K562 (cell line): Measurements from ENCODE around the gene PLEKHG4B. TPM values are rescaled to one million over a fixed set of nuclear protein-coding genes. Genes with fewer than 3 reads are reported as not detected.
A peak's percentile ranks its signal among the peaks of the same experiment; 100 is the strongest.

Experiments used
- ATAC-seq: fragments of 200-7000 bp; cut with Tn5 transposase; 3 replicates; pipeline ENCODE4 v1.9.1; 2020; ENCODE audit warnings: moderate library complexity
- BruUV-seq: library from RNA; stranded (reverse); fragments of 400-500 nt; replicated peaks from 2 replicates; lab custom pipeline; 2021; lab: Mats Ljungman, UMichigan
- CTCF ChIA-PET: fragments of 300-600 bp; formaldehyde crosslinking; extraction: SDS; loops from one replicate; lab custom pipeline; 2021; ENCODE audit warnings: low intra/inter-chr PET ratio; lab: Yijun Ruan, JAX
- POLR2A ChIA-PET: fragments of 300-600, 350-650 bp; sonication (Branson Sonifier 250); formaldehyde crosslinking; extraction: SDS; loops from one replicate; lab custom pipeline; 2021; ENCODE audit warnings: antibody characterized with exemption, inconsistent platforms; lab: Yijun Ruan, JAX
- DNase-seq, 4 experiments: peaks; one replicate each; pipeline versions ENCODE4 v3.0.0 to v3.0.0-alpha.2; 2011 to 2018; ENCODE audit warnings: low spot score in 3 of 4, mixed read lengths in 3 of 4; ENCODE audit errors: extremely low read depth in 1 of 4
- FAIRE-seq: peaks from 2 replicates; lab custom pipeline; 2011; peaks lifted over from hg19 to GRCh38; lab: Jason Lieb, UNC
- H2AFZ ChIP-seq: 2 replicates; pipeline ENCODE4 v1.6.0; 2011; ENCODE audit warnings: low read depth, low read length, control low read depth, inconsistent platforms
- H3K27ac ChIP-seq: fragments of 200-600 bp; 3 replicates; pipeline ENCODE4 v1.8.0; 2011; ENCODE audit warnings: low read depth, mild to moderate bottlenecking, control low read depth, inconsistent platforms, low read length, moderate library complexity, mixed read lengths; ENCODE audit errors: extremely low read depth
- H3K27me3 ChIP-seq, 2 experiments: fragments of 300-600 bp in 1 of 2; 2 replicates in 1 of 2; 3 replicates in 1 of 2; pipeline versions ENCODE4 v1.6.0 to v1.8.0; 2011; ENCODE audit warnings: inconsistent platforms in 2 of 2, low read length in 2 of 2, mild to moderate bottlenecking in 1 of 2, mixed read lengths in 1 of 2, moderate library complexity in 1 of 2; ENCODE audit not compliant: control insufficient read depth in 2 of 2, insufficient read depth in 2 of 2
- H3K36me3 ChIP-seq: fragments of 300-600 bp; 3 replicates; pipeline ENCODE4 v1.8.0; 2011; ENCODE audit warnings: mild to moderate bottlenecking, low read length, inconsistent platforms; ENCODE audit not compliant: control insufficient read depth, insufficient read depth
- H3K4me1 ChIP-seq, 2 experiments: fragments of 200-600 bp in 1 of 2; replicated peaks in 1 of 2; 2 replicates in 1 of 2; 3 replicates in 1 of 2; pipeline versions ENCODE4 v1.5.1 to v1.8.0; 2011; ENCODE audit warnings: inconsistent platforms in 2 of 2, low read length in 2 of 2, mild to moderate bottlenecking in 1 of 2, mixed read lengths in 1 of 2, moderate library complexity in 1 of 2; ENCODE audit not compliant: control insufficient read depth in 2 of 2, insufficient read depth in 2 of 2
- H3K4me2 ChIP-seq: 2 replicates; pipeline ENCODE4 v1.6.1; 2011; ENCODE audit warnings: low read length, control low read depth, inconsistent platforms, mixed read lengths; ENCODE audit not compliant: insufficient read depth
- H3K4me3 ChIP-seq: fragments of 200-600 bp; sonication (generic), shearing (Covaris generic); 2 replicates; pipeline ENCODE4 v1.5.1; 2016; ENCODE audit warnings: control low read depth, inconsistent platforms
- H3K79me2 ChIP-seq: fragments of 200-600 bp; 3 replicates; pipeline ENCODE4 v1.8.0; 2011; ENCODE audit warnings: low read length, inconsistent platforms; ENCODE audit not compliant: control insufficient read depth, insufficient read depth
- H3K9ac ChIP-seq, 2 experiments: 2 replicates each; pipeline versions ENCODE4 v1.6.0 to v1.6.1; 2011; ENCODE audit warnings: low read depth in 2 of 2, low read length in 2 of 2, control low read depth in 1 of 2, inconsistent platforms in 1 of 2, mild to moderate bottlenecking in 1 of 2, mixed read lengths in 1 of 2; ENCODE audit not compliant: insufficient read depth in 1 of 2
- H3K9me1 ChIP-seq: one replicate; pipeline ENCODE4 v1.6.0; 2011; ENCODE audit warnings: inconsistent platforms, mild to moderate bottlenecking, low read length, moderate library complexity; ENCODE audit not compliant: control insufficient read depth, insufficient read depth
- H3K9me3 ChIP-seq: replicated peaks from 2 replicates; pipeline ENCODE4 v1.5.1; 2011; ENCODE audit warnings: low read depth, low read length, inconsistent platforms; ENCODE audit not compliant: control insufficient read depth, insufficient read depth
- H4K20me1 ChIP-seq: replicated peaks from 2 replicates; pipeline ENCODE4 v1.6.1; 2011; ENCODE audit warnings: low read length, inconsistent platforms, mixed read lengths; ENCODE audit not compliant: control insufficient read depth, insufficient read depth
- MAFG ChIP-seq: fragments of 450-650 bp; conservative IDR thresholded peaks from 2 replicates; pipeline ENCODE4 v1.6.1; 2016; ENCODE audit warnings: missing genetic modification characterization, missing compliant biosample characterization
- RBM39 ChIP-seq: fragments of 200-400 bp; formaldehyde crosslinking; optimal IDR thresholded peaks from 2 replicates; pipeline ENCODE3; 2018; ENCODE audit warnings: low read depth, low read length
- SMC3 ChIP-seq: conservative IDR thresholded peaks from 2 replicates; pipeline ENCODE4 v1.6.1; 2011; ENCODE audit warnings: low read depth, low read length, improper control_type of control experiment; ENCODE audit not compliant: insufficient read depth
- SNIP1 ChIP-seq: fragments of 450-650 bp; IDR thresholded peaks from 2 replicates; pipeline ENCODE4 v1.7.1; 2017; ENCODE audit warnings: low read depth, mild to moderate bottlenecking
- STAG1 ChIP-seq: sonication (generic); formaldehyde crosslinking; IDR thresholded peaks from 2 replicates; pipeline ENCODE4 v1.5.0; 2020; ENCODE audit warnings: missing genetic modification reagents, borderline replicate concordance
- WGBS: fragments of 100-300 bp; shearing (Covaris generic); methylation state at CpG from one replicate; pipeline ENCODE4 v1.1.6; 2016; ENCODE audit warnings: low coverage, mixed read lengths; ENCODE audit not compliant: insufficient coverage; ENCODE audit errors: missing lambda C conversion rate; 5-methylcytosine and 5-hydroxymethylcytosine counted together
- in situ Hi-C: fragments of 300-500 bp; cut with MboI; formaldehyde crosslinking; loops from 4 replicates; pipeline ENCODE4 v1.15.0; 2018; ENCODE audit warnings: inconsistent platforms, mixed read lengths
- intact Hi-C: fragments of 100-400 bp; cut with micrococcal nuclease; formaldehyde crosslinking; loops from 2 replicates; pipeline ENCODE4 v1.14.2; 2022
- polyA plus RNA-seq, 8 experiments: library from polyadenylated mRNA; depleted of rRNA in 4 of 8; stranded (reverse) in 5 of 8; unstranded in 3 of 8; fragments of >200 nt; fragmentation: Nextera tagmentation in 2 of 8; fragmentation: Illumina TruSeq in 1 of 8; extraction: Ambion mirVana in 2 of 8; extraction: Trizol in 1 of 8; gene quantifications; 2 replicates each; pipeline versions ENCODE4 v1.2.1 to v1.2.3, GENCODE V29; 2011 to 2014; ENCODE audit warnings: inconsistent platforms in 1 of 8, missing spikeins in 1 of 8
- total RNA-seq, 7 experiments: library from RNA; depleted of rRNA in 6 of 7; stranded (reverse); fragments of >200 nt in 6 of 7; fragmentation: Illumina TruSeq in 2 of 7; extraction: Trizol in 2 of 7; gene quantifications; 2 replicates each; pipeline versions ENCODE4 v1.2.1 to v1.2.3, GENCODE V29; 2011 to 2021; ENCODE audit warnings: low replicate concordance in 1 of 7
- TF ChIP-seq, protein P1 (sequence below): fragments of 450-650 bp; IDR thresholded peaks from 2 replicates; pipeline ENCODE4 v1.6.1; 2016; ENCODE audit warnings: borderline replicate concordance
- TF ChIP-seq, protein P2 (sequence below), 3 experiments: IDR thresholded peaks in 2 of 3; conservative IDR thresholded peaks in 1 of 3; 2 replicates each; pipeline ENCODE4 v1.5.1; 2011 to 2012; ENCODE audit warnings: low read length in 3 of 3, mild to moderate bottlenecking in 3 of 3, control low read depth in 2 of 3, improper control_type of control experiment in 1 of 3, inconsistent platforms in 1 of 3, low read depth in 1 of 3, mixed read lengths in 1 of 3, moderate library complexity in 1 of 3; ENCODE audit not compliant: insufficient read depth in 2 of 3

Gene PLEKHG4B
- total and polyA plus RNA-seq, 9 of the 15 experiments (the other 6 are each of a cell fraction or from before 2014, with no cell fraction given) = 0.02 TPM; not detected in 8

DNA sequence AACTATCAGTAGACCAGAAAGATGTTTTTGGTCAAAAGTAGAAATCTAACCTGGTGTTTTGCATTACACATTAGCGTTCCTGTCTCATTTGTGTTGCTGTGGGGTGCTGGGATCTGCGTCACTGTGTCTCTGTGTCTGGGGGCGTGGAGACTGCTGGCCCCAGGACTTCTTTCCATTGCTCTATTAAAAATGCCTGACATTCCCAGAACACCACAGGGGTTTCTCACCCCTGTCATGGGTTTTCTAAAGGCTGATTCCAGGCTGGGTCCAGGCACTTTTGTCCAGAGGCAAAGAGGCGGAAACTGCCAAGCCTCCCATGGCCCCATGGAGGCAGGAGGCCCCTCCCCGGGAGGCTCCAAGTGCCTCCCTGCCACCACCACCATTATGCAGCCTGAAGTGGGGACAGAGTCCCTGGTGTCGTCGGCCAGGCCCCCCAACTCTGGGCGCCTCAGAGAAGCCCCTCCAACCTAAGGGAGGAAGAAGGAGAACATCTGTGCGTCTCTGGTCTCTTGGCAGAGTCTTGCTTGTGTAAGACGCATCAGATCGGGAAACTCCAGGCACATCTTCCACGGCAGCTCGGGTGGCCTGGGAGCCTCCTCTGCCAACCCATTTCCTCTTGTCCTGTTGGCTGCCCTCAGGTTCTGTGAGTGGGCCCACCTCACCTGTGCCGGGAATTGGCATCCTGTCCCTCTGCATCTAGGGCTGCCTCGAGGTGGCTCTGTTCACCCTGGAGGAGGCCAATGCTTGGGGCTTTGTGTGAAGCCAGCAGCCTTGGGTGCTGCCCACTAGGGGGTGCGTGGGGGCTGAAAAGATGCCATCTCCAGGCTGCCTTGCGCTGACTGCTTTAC is 13.8 kb upstream of the PLEKHG4B start (continued):
- TF ChIP-seq SMC3 = 0 out of 2 replicates have a peak, but pooled peaks have one; percentile 13
- TF ChIP-seq RBM39 = no peak
- TF ChIP-seq STAG1 (CRISPR knock-in tag) = peak; percentile 33; the same call in 1 of the 2 replicates

DNA sequence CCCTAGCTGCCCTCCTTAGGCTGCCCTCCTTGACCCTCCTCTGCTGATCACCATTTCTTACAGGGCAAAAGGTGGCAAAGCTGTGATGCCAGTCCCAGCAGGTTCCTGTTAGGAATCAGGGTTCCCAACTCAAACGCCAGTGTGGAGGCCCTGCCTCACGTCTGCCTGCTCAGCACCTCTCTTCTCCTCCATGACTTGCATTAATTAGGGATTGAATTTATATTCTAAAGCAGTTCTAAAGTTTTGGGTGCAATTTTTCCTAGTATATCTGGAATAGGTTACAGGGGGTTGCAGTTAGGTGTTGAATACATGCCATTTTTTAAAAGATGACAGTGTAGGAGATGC is 13.2 kb upstream of the PLEKHG4B start:
- WGBS = 0% methylated on average over 2 of the region's 2 CpGs
- intact Hi-C loops = no loop called here
- POLR2A ChIA-PET = no interaction called here
- H3K9me3 ChIP-seq = no peaks in the 10 kb centered on the region
- no peak overlapping the region for H3K4me3 ChIP-seq
- in situ Hi-C loops = no loop called here
- BruUV-seq = no TSS peak
- FAIRE-seq (no peak), ATAC-seq (no peak), DNase-seq (no peak)
- CTCF ChIA-PET = no interaction called here
- peaks cover 28% of the 10 kb centered on the region for H4K20me1 ChIP-seq
- H2AFZ ChIP-seq = no peak overlapping the region
- no peak overlapping the region for H3K27ac ChIP-seq
- no peak overlapping the region for H3K4me2 ChIP-seq
- H3K4me1 ChIP-seq = no peaks in the 10 kb centered on the region
- H3K27me3 ChIP-seq = peaks cover 52 to 87% of the 10 kb centered on the region in 2 experiments
- H3K9me1 ChIP-seq = no peaks in the 10 kb centered on the region
- TF ChIP-seq, protein P1, sequence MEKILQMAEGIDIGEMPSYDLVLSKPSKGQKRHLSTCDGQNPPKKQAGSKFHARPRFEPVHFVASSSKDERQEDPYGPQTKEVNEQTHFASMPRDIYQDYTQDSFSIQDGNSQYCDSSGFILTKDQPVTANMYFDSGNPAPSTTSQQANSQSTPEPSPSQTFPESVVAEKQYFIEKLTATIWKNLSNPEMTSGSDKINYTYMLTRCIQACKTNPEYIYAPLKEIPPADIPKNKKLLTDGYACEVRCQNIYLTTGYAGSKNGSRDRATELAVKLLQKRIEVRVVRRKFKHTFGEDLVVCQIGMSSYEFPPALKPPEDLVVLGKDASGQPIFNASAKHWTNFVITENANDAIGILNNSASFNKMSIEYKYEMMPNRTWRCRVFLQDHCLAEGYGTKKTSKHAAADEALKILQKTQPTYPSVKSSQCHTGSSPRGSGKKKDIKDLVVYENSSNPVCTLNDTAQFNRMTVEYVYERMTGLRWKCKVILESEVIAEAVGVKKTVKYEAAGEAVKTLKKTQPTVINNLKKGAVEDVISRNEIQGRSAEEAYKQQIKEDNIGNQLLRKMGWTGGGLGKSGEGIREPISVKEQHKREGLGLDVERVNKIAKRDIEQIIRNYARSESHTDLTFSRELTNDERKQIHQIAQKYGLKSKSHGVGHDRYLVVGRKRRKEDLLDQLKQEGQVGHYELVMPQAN = no peak
- TF ChIP-seq SNIP1 = no peak
- TF ChIP-seq, protein P2, sequence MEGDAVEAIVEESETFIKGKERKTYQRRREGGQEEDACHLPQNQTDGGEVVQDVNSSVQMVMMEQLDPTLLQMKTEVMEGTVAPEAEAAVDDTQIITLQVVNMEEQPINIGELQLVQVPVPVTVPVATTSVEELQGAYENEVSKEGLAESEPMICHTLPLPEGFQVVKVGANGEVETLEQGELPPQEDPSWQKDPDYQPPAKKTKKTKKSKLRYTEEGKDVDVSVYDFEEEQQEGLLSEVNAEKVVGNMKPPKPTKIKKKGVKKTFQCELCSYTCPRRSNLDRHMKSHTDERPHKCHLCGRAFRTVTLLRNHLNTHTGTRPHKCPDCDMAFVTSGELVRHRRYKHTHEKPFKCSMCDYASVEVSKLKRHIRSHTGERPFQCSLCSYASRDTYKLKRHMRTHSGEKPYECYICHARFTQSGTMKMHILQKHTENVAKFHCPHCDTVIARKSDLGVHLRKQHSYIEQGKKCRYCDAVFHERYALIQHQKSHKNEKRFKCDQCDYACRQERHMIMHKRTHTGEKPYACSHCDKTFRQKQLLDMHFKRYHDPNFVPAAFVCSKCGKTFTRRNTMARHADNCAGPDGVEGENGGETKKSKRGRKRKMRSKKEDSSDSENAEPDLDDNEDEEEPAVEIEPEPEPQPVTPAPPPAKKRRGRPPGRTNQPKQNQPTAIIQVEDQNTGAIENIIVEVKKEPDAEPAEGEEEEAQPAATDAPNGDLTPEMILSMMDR (IDR thresholded peaks at IDR 0.05 in 2 of 3, conservative IDR thresholded peaks at IDR 0.05 in 1 of 3; ENCODE audit: insufficient read depth in 2 of 3, low read depth in 1 of 3, low read length in 3 of 3) = 0 out of 6 replicates have a peak, but pooled peaks of 1 of the 3 experiments have one; percentile 14
- TF ChIP-seq MAFG (tag) = peak; percentile 56; the same call in 1 of the 2 replicates
- no peaks in the 10 kb centered on the region for H3K79me2 ChIP-seq
- H3K36me3 ChIP-seq = no peaks in the 10 kb centered on the region
- no peak overlapping the region for H3K9ac ChIP-seq
